RKO (cell line): ENCODE measurements around the gene RAD50.
"Not testable (repeated sequence)": the region's sequence is repeated elsewhere in the genome, so short reads cannot be mapped to it uniquely, and the experiment has no call there.

Experiments used
- DNase-seq: peaks from one replicate; pipeline ENCODE4 v3.0.0-alpha.2; 2016; ENCODE audit warnings: low spot score

The RAD50 gene

GRCh38 chr5:132633587-132633986 is 76.8 kb downstream of the RAD50 start:
- DNase-seq = not testable (repeated sequence)

GRCh38 chr5:132635873-132636272 is 79.1 kb downstream of the RAD50 start:
- no peak for DNase-seq

- no peak for DNase-seq
Measured at GRCh38 chr5:132637241-132637640, 80.5 kb downstream of the RAD50 start.

- no peak for DNase-seq
Measured at GRCh38 chr5:132639706-132640130, 82.9 kb downstream of the RAD50 start.

GRCh38 chr5:132640613-132641012 is 83.8 kb downstream of the RAD50 start:
- DNase-seq = no peak

- DNase-seq = peak; percentile 15
Measured at GRCh38 chr5:132641241-132641723, 84.5 kb downstream of the RAD50 start.

- no peak for DNase-seq
Measured at GRCh38 chr5:132641841-132642240, 85.1 kb downstream of the RAD50 start.

GRCh38 chr5:132644177-132644576 is 87.4 kb downstream of the RAD50 start:
- no peak for DNase-seq

- DNase-seq = no peak
Measured at GRCh38 chr5:132646583-132647266, 89.9 kb downstream of the RAD50 start.

- DNase-seq = no peak
Measured at GRCh38 chr5:132647473-132647872, 90.7 kb downstream of the RAD50 start.

GRCh38 chr5:132648355-132648754 is 91.6 kb downstream of the RAD50 start:
- no peak for DNase-seq

- DNase-seq = no peak
Measured at GRCh38 chr5:132651838-132652469, 95.2 kb downstream of the RAD50 start.

- DNase-seq = no peak
Measured at GRCh38 chr5:132653716-132654115, 96.9 kb downstream of the RAD50 start.

GRCh38 chr5:132655821-132656773 is 99.3 kb downstream of the RAD50 start:
- DNase-seq = no peak

- no peak for DNase-seq
Measured at GRCh38 chr5:132656774-132657355, 100.1 kb downstream of the RAD50 start.

GRCh38 chr5:132657676-132658380 is 101.1 kb downstream of the RAD50 start, which contains the start of gene IL13:
Gene IL13 (plus strand): TSS chr5:132658173. CDS start chr5:132658187, 14 bp downstream.
- DNase-seq = no peak

- no peak for DNase-seq
Measured at GRCh38 chr5:132658381-132659302, 101.9 kb downstream of the RAD50 start.

GRCh38 chr5:132659598-132660493 is 103.1 kb downstream of the RAD50 start:
- DNase-seq = no peak
